ENCODE measurements around the gene PPP1R14B. TPM values are rescaled to one million over a fixed set of nuclear protein-coding genes. Genes with fewer than 3 reads are reported as not detected.

PPP1R14B gene
- polyA plus RNA-seq, 3 donors: 11.7 to 40.7 (median 34.2) TPM

DNA sequence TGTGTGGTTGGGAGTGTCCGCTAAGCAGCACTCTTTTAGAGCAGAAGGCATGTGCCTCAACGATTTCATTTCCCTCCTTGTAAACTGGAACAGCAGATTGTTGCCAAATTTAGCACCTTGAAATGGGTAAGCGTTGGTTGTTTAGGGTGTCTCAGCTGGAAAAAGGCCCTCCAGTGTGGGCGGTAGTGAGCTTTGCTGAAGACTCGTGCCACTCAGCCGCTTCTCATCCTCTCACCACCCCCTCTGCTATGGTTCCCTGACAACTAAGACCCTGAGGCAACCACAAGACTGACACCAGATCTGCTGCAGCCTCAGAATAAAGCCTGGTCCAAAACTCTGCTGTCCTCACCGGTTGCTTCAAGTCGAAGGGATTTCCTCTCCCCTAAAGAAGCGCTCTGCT lies 50.1 kb downstream of the PPP1R14B start:
- Histone ChIP-seq H3K36me3 (replicated peaks in 1 of 2; ENCODE audit: control insufficient read depth in 1 of 2, insufficient read depth in 2 of 2, low read length in 2 of 2) (peaks cover 76 to 97% of the 10 kb centered on the region in 2 donors), H4K20me1 (ENCODE audit: insufficient read depth, low read length) (peaks cover 7% of the 10 kb centered on the region), H3K27me3 (ENCODE audit: control insufficient read depth in 2 of 2, insufficient read depth in 2 of 2, low read length in 2 of 2) (no peaks in the 10 kb centered on the region), H3K4me3 (replicated peaks in 1 of 3; ENCODE audit: low read depth in 2 of 3, low read length in 3 of 3) (no peak overlapping the region), H3K79me2 (ENCODE audit: insufficient read depth, low read length) (peaks cover 8% of the 10 kb centered on the region), H3K9me3 (replicated peaks in 1 of 2; ENCODE audit: control insufficient read depth in 1 of 2, insufficient read depth in 1 of 2, low read length in 2 of 2) (no peaks in the 10 kb centered on the region), H3K9ac (ENCODE audit: insufficient read depth, low read length, poor library complexity, severe bottlenecking) (no peak overlapping the region), H3K4me1 (ENCODE audit: control insufficient read depth in 1 of 2, insufficient read depth in 2 of 2, low read length in 2 of 2) (peaks cover 8 to 18% of the 10 kb centered on the region in 2 donors), H2AFZ (ENCODE audit: insufficient read depth, low read depth, low read length, poor library complexity, severe bottlenecking) (no peak overlapping the region), H3K27ac (ENCODE audit: low read depth in 1 of 2, low read length in 2 of 2) (no peak overlapping the region), H3K4me2 (replicated peaks; ENCODE audit: extremely low read depth, low read length, poor library complexity, severe bottlenecking) (no peak overlapping the region)
- no peak for DNase-seq
- peaks cover 18% of the 10 kb centered on the region for H3K4me1 Mint-ChIP-seq
- intact Hi-C loops (cut with micrococcal nuclease): no loop called here
- no peak overlapping the region for H3K4me3 Mint-ChIP-seq
- TF ChIP-seq, protein P1, sequence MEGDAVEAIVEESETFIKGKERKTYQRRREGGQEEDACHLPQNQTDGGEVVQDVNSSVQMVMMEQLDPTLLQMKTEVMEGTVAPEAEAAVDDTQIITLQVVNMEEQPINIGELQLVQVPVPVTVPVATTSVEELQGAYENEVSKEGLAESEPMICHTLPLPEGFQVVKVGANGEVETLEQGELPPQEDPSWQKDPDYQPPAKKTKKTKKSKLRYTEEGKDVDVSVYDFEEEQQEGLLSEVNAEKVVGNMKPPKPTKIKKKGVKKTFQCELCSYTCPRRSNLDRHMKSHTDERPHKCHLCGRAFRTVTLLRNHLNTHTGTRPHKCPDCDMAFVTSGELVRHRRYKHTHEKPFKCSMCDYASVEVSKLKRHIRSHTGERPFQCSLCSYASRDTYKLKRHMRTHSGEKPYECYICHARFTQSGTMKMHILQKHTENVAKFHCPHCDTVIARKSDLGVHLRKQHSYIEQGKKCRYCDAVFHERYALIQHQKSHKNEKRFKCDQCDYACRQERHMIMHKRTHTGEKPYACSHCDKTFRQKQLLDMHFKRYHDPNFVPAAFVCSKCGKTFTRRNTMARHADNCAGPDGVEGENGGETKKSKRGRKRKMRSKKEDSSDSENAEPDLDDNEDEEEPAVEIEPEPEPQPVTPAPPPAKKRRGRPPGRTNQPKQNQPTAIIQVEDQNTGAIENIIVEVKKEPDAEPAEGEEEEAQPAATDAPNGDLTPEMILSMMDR (IDR thresholded peaks at IDR 0.05): no peak
- H3K27me3 Mint-ChIP-seq (ENCODE audit: low read depth in 3 of 3): peaks cover 0 to 2% (median 0%) of the 10 kb centered on the region in 3 donors
- H3K27ac Mint-ChIP-seq: peak overlapping the region in 2 of 7 donors; percentile 26 to 73
- 70% methylated on average over 4 of the region's 9 CpGs for WGBS (ENCODE audit: insufficient coverage)
- H3K36me3 Mint-ChIP-seq: peaks cover 74 to 95% of the 10 kb centered on the region in 2 donors
- H3K9me3 Mint-ChIP-seq: no peaks in the 10 kb centered on the region

Small RNAs within 50 kb of the gene (small RNA-seq; reads per million reads assigned to genes)
- gene RF00019 (ENCODE audit: insufficient read length, low read depth): not detected

Other genes with a start within 250 kb of the PPP1R14B start
- not detected for gene FLRT1, start 211.0 kb downstream of the PPP1R14B start, polyA plus RNA-seq
- gene MACROD1, start 80.8 kb downstream of the PPP1R14B start, polyA plus RNA-seq: 1 to 10 TPM; 1.5 to 2.4 (median 2.2) TPM
- gene STIP1, start 60.8 kb downstream of the PPP1R14B start, polyA plus RNA-seq: 10 to 100 TPM; 44.5 to 52.0 (median 51.1) TPM
- gene FERMT3, start 40.2 kb downstream of the PPP1R14B start, polyA plus RNA-seq: 100 to 1,000 TPM; 289 to 421 (median 310) TPM
- 10 to 100 TPM; 24.8 to 34.6 (median 31.6) TPM for gene TRPT1, start 20.8 kb downstream of the PPP1R14B start, polyA plus RNA-seq
- gene NUDT22, start 20.7 kb downstream of the PPP1R14B start, polyA plus RNA-seq: 10 to 100 TPM; 47.9 to 86.1 (median 56.1) TPM
- gene DNAJC4, start 16.4 kb downstream of the PPP1R14B start, polyA plus RNA-seq: 10 to 100 TPM; 25.5 to 78.9 (median 32.5) TPM
- gene VEGFB, start 12.4 kb downstream of the PPP1R14B start, polyA plus RNA-seq: 1 to 10 TPM in 1 of 3 donors, under 1 TPM in 1, not detected in 1; 0.40 to 5.6 TPM
- 10 to 100 TPM; 38.9 to 80.7 (median 71.1) TPM for gene FKBP2, start 5.8 kb downstream of the PPP1R14B start, polyA plus RNA-seq
- 10 to 100 TPM in 1 of 3 donors, 1 to 10 TPM in 2; 1.1 to 17.8 (median 1.4) TPM for gene PLCB3, start 4.6 kb upstream of the PPP1R14B start, polyA plus RNA-seq
- 10 to 100 TPM; 21.1 to 63.2 (median 48.7) TPM for gene BAD, start 37.7 kb upstream of the PPP1R14B start, polyA plus RNA-seq
- 10 to 100 TPM in 1 of 3 donors, 1 to 10 TPM in 2; 7.8 to 21.0 (median 9.3) TPM for gene GPR137, start 38.9 kb upstream of the PPP1R14B start, polyA plus RNA-seq
- not detected for gene KCNK4, start 44.4 kb upstream of the PPP1R14B start, polyA plus RNA-seq
- not detected for gene CATSPERZ, start 53.4 kb upstream of the PPP1R14B start, polyA plus RNA-seq
- 10 to 100 TPM; 15.3 to 45.7 (median 18.3) TPM for gene ESRRA, start 58.6 kb upstream of the PPP1R14B start, polyA plus RNA-seq
- gene TRMT112, start 70.6 kb upstream of the PPP1R14B start, polyA plus RNA-seq: 100 to 1,000 TPM; 162 to 298 (median 254) TPM
- gene PRDX5, start 71.2 kb upstream of the PPP1R14B start, polyA plus RNA-seq: 100 to 1,000 TPM; 136 to 318 (median 286) TPM
- gene CCDC88B, start 93.3 kb upstream of the PPP1R14B start, polyA plus RNA-seq: 100 to 1,000 TPM in 1 of 3 donors, 10 to 100 TPM in 1, 1 to 10 TPM in 1; 8.2 to 215 (median 18.9) TPM
- gene RPS6KA4, start 112.2 kb upstream of the PPP1R14B start, polyA plus RNA-seq: 100 to 1,000 TPM in 1 of 3 donors, 10 to 100 TPM in 2; 16.2 to 110 (median 24.5) TPM